K562 (cell line): Measurements from ENCODE around the gene BSX. TPM values are rescaled to one million over a fixed set of nuclear protein-coding genes. Genes with fewer than 3 reads are reported as not detected.

Experiments
- ATAC-seq: fragments of 200-7000 bp; cut with Tn5 transposase; 3 replicates; pipeline ENCODE4 v1.9.1; 2020; ENCODE audit warnings: moderate library complexity
- BruUV-seq: library from RNA; stranded (reverse); fragments of 400-500 nt; replicated peaks from 2 replicates; lab custom pipeline; 2021; lab: Mats Ljungman, UMichigan
- CTCF ChIA-PET: fragments of 300-600 bp; formaldehyde crosslinking; extraction: SDS; loops from one replicate; lab custom pipeline; 2021; ENCODE audit warnings: low intra/inter-chr PET ratio; lab: Yijun Ruan, JAX
- POLR2A ChIA-PET: fragments of 300-600, 350-650 bp; sonication (Branson Sonifier 250); formaldehyde crosslinking; extraction: SDS; loops from one replicate; lab custom pipeline; 2021; ENCODE audit warnings: antibody characterized with exemption, inconsistent platforms; lab: Yijun Ruan, JAX
- DNase-seq, 4 experiments: peaks; one replicate each; pipeline versions ENCODE4 v3.0.0 to v3.0.0-alpha.2; 2011 to 2018; ENCODE audit warnings: low spot score in 3 of 4, mixed read lengths in 3 of 4; ENCODE audit errors: extremely low read depth in 1 of 4
- FAIRE-seq: peaks from 2 replicates; lab custom pipeline; 2011; peaks lifted over from hg19 to GRCh38; lab: Jason Lieb, UNC
- H2AFZ ChIP-seq: 2 replicates; pipeline ENCODE4 v1.6.0; 2011; ENCODE audit warnings: low read depth, low read length, control low read depth, inconsistent platforms
- H3K27ac ChIP-seq: fragments of 200-600 bp; 3 replicates; pipeline ENCODE4 v1.8.0; 2011; ENCODE audit warnings: low read depth, mild to moderate bottlenecking, control low read depth, inconsistent platforms, low read length, moderate library complexity, mixed read lengths; ENCODE audit errors: extremely low read depth
- H3K27me3 ChIP-seq, 2 experiments: fragments of 300-600 bp in 1 of 2; 2 replicates in 1 of 2; 3 replicates in 1 of 2; pipeline versions ENCODE4 v1.6.0 to v1.8.0; 2011; ENCODE audit warnings: inconsistent platforms in 2 of 2, low read length in 2 of 2, mild to moderate bottlenecking in 1 of 2, mixed read lengths in 1 of 2, moderate library complexity in 1 of 2; ENCODE audit not compliant: control insufficient read depth in 2 of 2, insufficient read depth in 2 of 2
- H3K36me3 ChIP-seq: fragments of 300-600 bp; 3 replicates; pipeline ENCODE4 v1.8.0; 2011; ENCODE audit warnings: mild to moderate bottlenecking, low read length, inconsistent platforms; ENCODE audit not compliant: control insufficient read depth, insufficient read depth
- H3K4me1 ChIP-seq, 2 experiments: fragments of 200-600 bp in 1 of 2; replicated peaks in 1 of 2; 2 replicates in 1 of 2; 3 replicates in 1 of 2; pipeline versions ENCODE4 v1.5.1 to v1.8.0; 2011; ENCODE audit warnings: inconsistent platforms in 2 of 2, low read length in 2 of 2, mild to moderate bottlenecking in 1 of 2, mixed read lengths in 1 of 2, moderate library complexity in 1 of 2; ENCODE audit not compliant: control insufficient read depth in 2 of 2, insufficient read depth in 2 of 2
- H3K4me2 ChIP-seq: 2 replicates; pipeline ENCODE4 v1.6.1; 2011; ENCODE audit warnings: low read length, control low read depth, inconsistent platforms, mixed read lengths; ENCODE audit not compliant: insufficient read depth
- H3K4me3 ChIP-seq: fragments of 200-600 bp; sonication (generic), shearing (Covaris generic); 2 replicates; pipeline ENCODE4 v1.5.1; 2016; ENCODE audit warnings: control low read depth, inconsistent platforms
- H3K79me2 ChIP-seq: fragments of 200-600 bp; 3 replicates; pipeline ENCODE4 v1.8.0; 2011; ENCODE audit warnings: low read length, inconsistent platforms; ENCODE audit not compliant: control insufficient read depth, insufficient read depth
- H3K9ac ChIP-seq, 2 experiments: 2 replicates each; pipeline versions ENCODE4 v1.6.0 to v1.6.1; 2011; ENCODE audit warnings: low read depth in 2 of 2, low read length in 2 of 2, control low read depth in 1 of 2, inconsistent platforms in 1 of 2, mild to moderate bottlenecking in 1 of 2, mixed read lengths in 1 of 2; ENCODE audit not compliant: insufficient read depth in 1 of 2
- H3K9me1 ChIP-seq: one replicate; pipeline ENCODE4 v1.6.0; 2011; ENCODE audit warnings: inconsistent platforms, mild to moderate bottlenecking, low read length, moderate library complexity; ENCODE audit not compliant: control insufficient read depth, insufficient read depth
- H3K9me3 ChIP-seq: replicated peaks from 2 replicates; pipeline ENCODE4 v1.5.1; 2011; ENCODE audit warnings: low read depth, low read length, inconsistent platforms; ENCODE audit not compliant: control insufficient read depth, insufficient read depth
- H4K20me1 ChIP-seq: replicated peaks from 2 replicates; pipeline ENCODE4 v1.6.1; 2011; ENCODE audit warnings: low read length, inconsistent platforms, mixed read lengths; ENCODE audit not compliant: control insufficient read depth, insufficient read depth
- CBX2 ChIP-seq: fragments of 200-600 bp; sonication (generic); IDR thresholded peaks from one replicate; pipeline ENCODE4 v1.6.1; 2012; ENCODE audit warnings: mild to moderate bottlenecking, low read length, inconsistent platforms; ENCODE audit not compliant: insufficient read depth, poor library complexity, severe bottlenecking
- CTCFL ChIP-seq: IDR thresholded peaks from 2 replicates; pipeline ENCODE4 v1.6.1; 2011; ENCODE audit warnings: borderline replicate concordance, low read depth, mild to moderate bottlenecking, moderate library complexity, low read length; ENCODE audit not compliant: insufficient read depth, poor library complexity, severe bottlenecking
- DEAF1 ChIP-seq: fragments of 450-650 bp; formaldehyde crosslinking; IDR thresholded peaks from 2 replicates; pipeline ENCODE4 v1.4.0; 2020; ENCODE audit warnings: mild to moderate bottlenecking, moderate library complexity
- ETV6 ChIP-seq, 3 experiments: fragments of 150-350 bp in 1 of 3; sonication (generic) in 1 of 3; formaldehyde crosslinking in 1 of 3; IDR thresholded peaks; 2 replicates each; pipeline versions ENCODE4 v1.6.1 to v1.8.0; 2014 to 2022; ENCODE audit warnings: borderline replicate concordance in 2 of 3, low read depth in 2 of 3, antibody characterized with exemption in 1 of 3, low read length in 1 of 3, mild to moderate bottlenecking in 1 of 3, missing genetic modification reagents in 1 of 3
- GTF2F1 ChIP-seq: IDR thresholded peaks from 2 replicates; pipeline ENCODE4 v1.6.1; 2011; ENCODE audit warnings: low read depth, low read length, improper control_type of control experiment
- HEY1 ChIP-seq: fragments of 250-450 bp; sonication (Bioruptor Pico); IDR thresholded peaks from 2 replicates; pipeline ENCODE4 v1.5.0; 2020; ENCODE audit warnings: mild to moderate bottlenecking, moderate library complexity, borderline replicate concordance
- HLTF ChIP-seq: fragments of 450-650 bp; IDR thresholded peaks from 2 replicates; pipeline ENCODE4 v1.6.1; 2016
- NFE2L1 ChIP-seq: fragments of 450-650 bp; IDR thresholded peaks from 2 replicates; pipeline ENCODE4 v1.6.1; 2016; ENCODE audit warnings: missing genetic modification characterization, low read depth, mild to moderate bottlenecking, missing compliant biosample characterization, moderate library complexity, borderline replicate concordance
- NONO ChIP-seq, 2 experiments: fragments of 200-400 bp in 1 of 2; fragments of 450-650 bp in 1 of 2; formaldehyde crosslinking in 1 of 2; IDR thresholded peaks; 2 replicates each; pipeline ENCODE4 v1.6.1; 2017; ENCODE audit warnings: low read depth in 2 of 2, mild to moderate bottlenecking in 2 of 2, moderate library complexity in 2 of 2, low read length in 1 of 2
- PML ChIP-seq: IDR thresholded peaks from 2 replicates; pipeline ENCODE4 v1.6.1; 2012; ENCODE audit warnings: low read length, inconsistent platforms
- POLR3A ChIP-seq: IDR thresholded peaks from 2 replicates; pipeline ENCODE4 v1.6.1; 2011; ENCODE audit warnings: borderline replicate concordance, mild to moderate bottlenecking, moderate library complexity; ENCODE audit not compliant: insufficient read length, insufficient read depth; ENCODE audit errors: extremely low read depth
- RBM14 ChIP-seq: fragments of 200-400 bp; formaldehyde crosslinking; IDR thresholded peaks from 2 replicates; pipeline ENCODE4 v1.6.1; 2018; ENCODE audit warnings: low read depth, mild to moderate bottlenecking, low read length, moderate library complexity, borderline replicate concordance; ENCODE audit not compliant: insufficient read depth
- SREBF1 ChIP-seq: fragments of 150-350 bp; IDR thresholded peaks from 2 replicates; pipeline ENCODE4 v1.6.1; 2014; ENCODE audit warnings: antibody characterized with exemption, low read depth, low read length, borderline replicate concordance
- SRSF7 ChIP-seq: fragments of 200-400 bp; formaldehyde crosslinking; optimal IDR thresholded peaks from 2 replicates; pipeline ENCODE3; 2017; ENCODE audit warnings: mild to moderate bottlenecking, low read depth, low read length
- TAF9B ChIP-seq: fragments of 450-650 bp; IDR thresholded peaks from 2 replicates; pipeline ENCODE4 v1.6.1; 2018; ENCODE audit warnings: mild to moderate bottlenecking; ENCODE audit not compliant: partially characterized antibody
- ZZZ3 ChIP-seq: fragments of 450-650 bp; IDR thresholded peaks from 2 replicates; pipeline ENCODE4 v1.6.1; 2016; ENCODE audit warnings: antibody characterized with exemption, mild to moderate bottlenecking, moderate library complexity
- WGBS: fragments of 100-300 bp; shearing (Covaris generic); methylation state at CpG from one replicate; pipeline ENCODE4 v1.1.6; 2016; ENCODE audit warnings: low coverage, mixed read lengths; ENCODE audit not compliant: insufficient coverage; ENCODE audit errors: missing lambda C conversion rate; 5-methylcytosine and 5-hydroxymethylcytosine counted together
- in situ Hi-C: fragments of 300-500 bp; cut with MboI; formaldehyde crosslinking; loops from 4 replicates; pipeline ENCODE4 v1.15.0; 2018; ENCODE audit warnings: inconsistent platforms, mixed read lengths
- intact Hi-C: fragments of 100-400 bp; cut with micrococcal nuclease; formaldehyde crosslinking; loops from 2 replicates; pipeline ENCODE4 v1.14.2; 2022
- polyA plus RNA-seq, 8 experiments: library from polyadenylated mRNA; depleted of rRNA in 4 of 8; stranded (reverse) in 5 of 8; unstranded in 3 of 8; fragments of >200 nt; fragmentation: Nextera tagmentation in 2 of 8; fragmentation: Illumina TruSeq in 1 of 8; extraction: Ambion mirVana in 2 of 8; extraction: Trizol in 1 of 8; gene quantifications; 2 replicates each; pipeline versions ENCODE4 v1.2.1 to v1.2.3, GENCODE V29; 2011 to 2014; ENCODE audit warnings: inconsistent platforms in 1 of 8, missing spikeins in 1 of 8
- total RNA-seq, 7 experiments: library from RNA; depleted of rRNA in 6 of 7; stranded (reverse); fragments of >200 nt in 6 of 7; fragmentation: Illumina TruSeq in 2 of 7; extraction: Trizol in 2 of 7; gene quantifications; 2 replicates each; pipeline versions ENCODE4 v1.2.1 to v1.2.3, GENCODE V29; 2011 to 2021; ENCODE audit warnings: low replicate concordance in 1 of 7

Gene BSX
- total and polyA plus RNA-seq, 9 of the 15 experiments (the other 6 are each of a cell fraction or from before 2014, with no cell fraction given): not detected

GRCh38 chr11:122933416-122933815, 48.2 kb downstream of the BSX start:
- in situ Hi-C loops (no loop called here), intact Hi-C loops (no loop called here)
- Histone ChIP-seq H3K79me2 (no peaks in the 10 kb centered on the region), H3K27me3 (no peaks in the 10 kb centered on the region; a peak in 1 of 5 replicates), H3K4me1 (no peaks in the 10 kb centered on the region), H3K36me3 (no peaks in the 10 kb centered on the region), H3K27ac (no peak overlapping the region), H3K4me3 (no peak overlapping the region), H3K9ac (no peak overlapping the region), H3K4me2 (no peak overlapping the region), H3K9me3 (no peaks in the 10 kb centered on the region), H4K20me1 (no peaks in the 10 kb centered on the region), H2AFZ (no peak overlapping the region), H3K9me1 (no peaks in the 10 kb centered on the region)
- 0% methylated on average over 2 of the region's 2 CpGs for WGBS
- CTCF ChIA-PET: no interaction called here
- no TSS peak for BruUV-seq
- DNase-seq (no peak), FAIRE-seq (no peak), ATAC-seq (no peak)
- POLR2A ChIA-PET: no interaction called here
- TF ChIP-seq CBX2: no peak
- TF ChIP-seq PML: no peak
- no peak for TF ChIP-seq CTCFL
- no peak for TF ChIP-seq HLTF
- no peak for TF ChIP-seq ZZZ3
- TF ChIP-seq POLR3A: no peak
- no peak for TF ChIP-seq NONO (IDR thresholded peaks at IDR 0.05; ENCODE audit: low read depth in 2 of 2, low read length in 1 of 2)
- TF ChIP-seq GTF2F1: no peak
- TF ChIP-seq TAF9B: no peak
- TF ChIP-seq NFE2L1: no peak
- no peak for TF ChIP-seq SRSF7
- no peak for TF ChIP-seq HEY1 (CRISPR knock-in tag)
- no peak for TF ChIP-seq DEAF1
- TF ChIP-seq RBM14: no peak
- TF ChIP-seq SREBF1: no peak
- no peak for TF ChIP-seq ETV6 (IDR thresholded peaks at IDR 0.05; ENCODE audit: borderline replicate concordance in 1 of 2, low read depth in 2 of 2, low read length in 1 of 2)
- no peak for TF ChIP-seq ETV6 (CRISPR knock-in tag; IDR thresholded peaks at IDR 0.05; ENCODE audit: borderline replicate concordance)
